ENCODE results near the gene CPTP.

The CPTP gene

GRCh38 chr1:1292442-1292779 is 32.2 kb upstream of the CPTP start:
- DNase-seq (ENCODE audit: low read depth): no peak

DNA sequence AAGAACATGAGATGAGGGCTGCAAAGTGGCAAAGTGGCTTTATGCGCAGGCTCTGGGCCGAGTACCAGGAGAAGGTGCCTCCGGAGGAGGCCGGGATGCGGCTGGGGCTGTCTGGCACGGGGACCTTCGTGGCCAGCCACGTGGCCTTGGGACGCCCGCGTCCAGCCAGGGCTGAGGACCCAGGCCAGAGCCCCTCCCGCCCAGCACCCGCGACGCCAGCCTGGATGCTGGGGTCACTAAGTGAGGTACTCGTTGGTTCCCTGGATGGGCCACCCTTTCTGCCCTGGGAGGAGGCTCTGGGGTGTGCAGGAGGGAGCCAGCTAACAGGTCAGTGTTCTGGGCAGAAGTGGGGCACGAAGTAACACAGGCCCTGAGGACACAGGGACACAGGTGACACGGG is 31.8 kb upstream of the CPTP start:
- no peak for DNase-seq (ENCODE audit: low read depth)

- no peak for DNase-seq (ENCODE audit: low read depth)
Measured at GRCh38 chr1:1293263-1294249, 31.0 kb upstream of the CPTP start.

- no peak for DNase-seq (ENCODE audit: low read depth)
Measured at GRCh38 chr1:1294250-1294890, 30.2 kb upstream of the CPTP start.

GRCh38 chr1:1295154-1295923 is 29.3 kb upstream of the CPTP start:
- DNase-seq (ENCODE audit: low read depth): no peak

DNA sequence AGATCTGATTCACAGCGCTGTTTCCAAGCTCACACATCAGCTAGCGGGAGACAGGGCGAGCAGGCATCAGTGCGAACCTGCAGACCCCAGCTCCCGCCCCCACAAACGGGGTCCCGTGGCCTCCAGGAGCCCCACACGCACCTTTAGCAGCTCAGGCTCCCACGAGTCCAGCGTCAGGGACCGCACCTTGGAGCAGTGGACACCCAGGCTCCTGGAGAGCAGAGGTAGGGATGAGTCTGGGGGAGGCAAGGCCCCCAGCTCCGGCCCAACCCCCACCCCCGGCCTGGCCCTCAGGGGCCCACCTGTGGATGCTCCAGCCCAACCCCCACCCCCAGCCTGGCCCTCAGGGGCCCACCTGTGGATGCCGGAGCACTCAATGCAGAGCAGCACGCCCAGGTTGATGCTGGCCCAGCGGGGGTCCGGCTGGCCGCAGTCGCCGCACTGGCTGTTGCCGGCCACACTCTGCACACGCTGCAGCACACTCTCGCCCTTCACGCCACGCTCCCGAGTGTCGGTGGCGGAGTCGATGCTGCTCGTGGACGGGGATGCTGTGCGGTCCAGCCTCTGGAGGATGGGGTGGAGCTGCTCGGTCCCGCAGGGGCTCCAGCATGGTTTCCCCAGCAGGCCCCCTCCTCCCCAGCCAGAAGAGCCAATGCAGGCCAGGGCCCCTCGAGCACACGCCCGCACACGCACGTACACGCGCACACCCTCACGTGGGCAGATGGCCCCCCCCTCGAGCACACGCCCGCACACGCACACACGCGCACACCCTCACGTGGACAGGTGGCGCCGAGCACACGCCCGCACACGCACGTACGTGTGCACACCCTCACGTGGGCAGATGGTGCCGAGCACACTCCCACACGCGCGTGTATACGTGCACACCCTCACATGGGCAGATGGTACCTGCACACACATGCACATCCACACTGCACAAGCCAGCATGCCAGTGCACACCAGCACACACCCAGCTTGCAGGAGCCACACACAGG is 28.2 kb upstream of the CPTP start:
- no peak for DNase-seq (ENCODE audit: low read depth)

GRCh38 chr1:1297802-1298424 is 26.7 kb upstream of the CPTP start:
- DNase-seq (ENCODE audit: low read depth): no peak

- DNase-seq (ENCODE audit: low read depth): no peak
Measured at GRCh38 chr1:1298861-1299685, 25.5 kb upstream of the CPTP start.

DNA sequence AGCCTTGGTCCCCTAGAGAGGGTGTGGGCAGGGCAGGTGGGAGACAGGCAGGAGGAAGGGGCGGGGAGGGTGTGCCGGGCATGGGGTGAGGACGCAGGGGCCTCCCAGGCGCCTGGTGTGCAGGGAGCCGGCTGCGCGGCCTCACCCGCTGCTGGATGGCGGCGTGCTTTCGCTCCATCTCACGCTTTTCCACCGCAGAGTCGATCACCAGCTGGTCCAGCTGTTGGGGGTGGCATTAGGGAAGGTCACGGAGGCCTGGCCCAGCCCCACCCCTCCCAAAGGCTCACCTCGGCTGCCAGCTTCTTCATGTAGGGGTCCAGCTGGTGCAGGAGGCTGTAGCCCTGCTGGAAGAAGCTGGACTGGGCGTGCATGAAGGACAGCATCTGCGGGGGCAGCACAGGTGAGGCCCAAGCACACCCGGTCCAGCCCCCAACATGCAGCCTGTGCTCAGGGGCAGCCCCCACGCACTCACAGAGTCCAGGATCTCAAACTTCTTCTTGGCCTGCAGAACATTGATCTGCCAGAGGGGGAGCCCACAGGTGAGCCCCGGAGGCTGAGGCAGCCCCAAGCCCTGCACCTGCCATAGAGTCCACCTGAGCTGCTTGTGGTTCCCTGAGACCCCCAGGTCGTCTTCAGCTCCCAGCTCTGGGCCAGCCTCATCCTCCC is 24.8 kb upstream of the CPTP start:
- no peak for DNase-seq (ENCODE audit: low read depth)

GRCh38 chr1:1300352-1300739 is 24.3 kb upstream of the CPTP start:
- DNase-seq (ENCODE audit: low read depth): no peak

- no peak for DNase-seq (ENCODE audit: low read depth)
Measured at GRCh38 chr1:1302006-1302430, 22.6 kb upstream of the CPTP start.

DNA sequence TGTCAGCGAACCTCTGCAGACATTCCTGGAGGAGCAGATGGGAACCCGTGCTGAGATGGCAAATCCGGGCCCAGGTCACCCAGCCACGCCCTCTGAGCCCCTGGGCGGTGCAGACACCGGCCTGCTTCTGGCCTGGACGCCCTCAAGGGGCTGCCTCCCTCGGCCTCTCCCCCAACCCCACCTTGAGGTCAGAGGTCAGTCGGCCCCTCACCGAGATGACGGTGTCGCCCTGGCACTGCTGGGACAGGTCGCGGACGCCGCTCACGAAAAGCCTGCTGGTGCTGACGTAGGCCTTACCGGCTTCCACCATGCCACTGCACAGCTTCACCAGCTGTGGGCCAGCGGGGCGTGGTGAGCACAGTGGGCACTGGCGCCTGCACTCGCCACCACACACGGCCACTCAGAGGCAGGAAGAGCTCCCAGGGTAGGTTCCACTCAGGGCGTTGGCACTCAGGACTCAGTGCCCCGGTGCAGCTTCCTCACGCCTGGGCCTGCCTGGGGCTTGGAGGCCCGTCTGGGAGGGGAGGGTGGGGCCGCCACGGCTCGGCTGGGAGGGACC is 21.6 kb upstream of the CPTP start:
- no peak for DNase-seq (ENCODE audit: low read depth)

DNA sequence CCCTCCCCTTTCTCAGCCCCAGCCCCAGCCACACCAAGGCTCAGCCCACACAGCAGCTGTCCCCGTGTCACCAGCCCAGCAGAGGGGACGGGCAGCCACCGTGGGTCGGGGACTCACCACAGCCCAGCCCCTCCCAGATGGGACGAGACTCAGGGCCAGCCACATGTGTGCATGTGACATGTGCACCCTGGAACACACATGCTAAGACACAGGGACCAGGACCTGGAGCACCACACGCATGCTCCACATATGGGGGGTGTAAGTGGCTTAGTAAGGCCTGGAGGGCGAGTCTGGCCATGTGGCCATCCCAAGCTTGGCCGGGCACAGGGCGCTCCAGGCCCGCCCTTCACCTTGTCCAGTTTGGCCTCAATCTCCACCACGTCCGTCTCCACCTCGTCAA is 20.9 kb upstream of the CPTP start:
- no peak for DNase-seq (ENCODE audit: low read depth)

DNA sequence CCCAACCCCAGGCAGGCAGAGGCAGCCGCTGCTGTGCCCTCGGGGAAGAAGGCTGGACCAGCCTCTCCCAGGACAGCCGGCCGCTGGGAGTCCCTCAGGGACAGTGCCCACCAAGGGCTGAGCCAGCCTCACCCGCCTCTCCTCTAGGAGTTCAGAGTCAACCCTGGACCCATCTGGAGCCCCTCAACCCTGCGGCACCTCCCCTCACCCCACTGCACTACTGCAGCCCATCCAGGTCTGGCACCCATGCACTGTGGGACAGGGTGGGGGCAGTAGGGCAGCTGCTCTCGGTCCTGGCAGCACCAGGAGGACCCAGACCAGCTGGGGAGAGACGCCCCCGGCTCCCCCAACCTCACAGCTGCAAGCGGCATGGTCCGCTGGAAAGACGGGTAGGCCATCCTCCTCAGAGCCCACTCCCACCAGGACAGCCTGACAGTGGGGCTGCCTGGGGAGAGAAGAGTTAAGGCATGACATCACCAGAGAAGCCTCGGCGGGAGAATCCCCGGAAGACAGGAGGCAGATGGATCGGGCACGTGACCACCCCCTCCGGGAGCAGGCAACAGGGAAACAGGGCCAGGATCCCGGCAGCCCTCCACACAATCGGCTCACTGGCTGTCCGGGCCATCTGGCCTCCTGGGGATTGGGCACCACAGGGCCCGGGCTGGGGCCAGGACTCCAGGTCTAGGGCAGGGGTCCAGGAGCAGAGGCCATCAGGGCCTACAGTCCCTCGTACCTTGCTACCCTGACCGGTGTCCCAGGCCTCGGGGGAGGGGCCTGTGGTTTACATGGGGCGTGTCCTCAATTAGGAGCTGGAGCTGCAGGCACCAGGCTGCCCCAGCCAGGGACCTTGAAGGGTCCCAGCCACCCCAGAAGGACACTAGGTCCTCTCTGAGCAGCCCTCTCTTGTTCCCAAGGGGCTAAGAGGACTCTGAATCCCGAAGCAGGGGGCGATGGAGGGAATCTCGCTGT is 20.0 kb upstream of the CPTP start:
- DNase-seq (ENCODE audit: low read depth): no peak

DNA sequence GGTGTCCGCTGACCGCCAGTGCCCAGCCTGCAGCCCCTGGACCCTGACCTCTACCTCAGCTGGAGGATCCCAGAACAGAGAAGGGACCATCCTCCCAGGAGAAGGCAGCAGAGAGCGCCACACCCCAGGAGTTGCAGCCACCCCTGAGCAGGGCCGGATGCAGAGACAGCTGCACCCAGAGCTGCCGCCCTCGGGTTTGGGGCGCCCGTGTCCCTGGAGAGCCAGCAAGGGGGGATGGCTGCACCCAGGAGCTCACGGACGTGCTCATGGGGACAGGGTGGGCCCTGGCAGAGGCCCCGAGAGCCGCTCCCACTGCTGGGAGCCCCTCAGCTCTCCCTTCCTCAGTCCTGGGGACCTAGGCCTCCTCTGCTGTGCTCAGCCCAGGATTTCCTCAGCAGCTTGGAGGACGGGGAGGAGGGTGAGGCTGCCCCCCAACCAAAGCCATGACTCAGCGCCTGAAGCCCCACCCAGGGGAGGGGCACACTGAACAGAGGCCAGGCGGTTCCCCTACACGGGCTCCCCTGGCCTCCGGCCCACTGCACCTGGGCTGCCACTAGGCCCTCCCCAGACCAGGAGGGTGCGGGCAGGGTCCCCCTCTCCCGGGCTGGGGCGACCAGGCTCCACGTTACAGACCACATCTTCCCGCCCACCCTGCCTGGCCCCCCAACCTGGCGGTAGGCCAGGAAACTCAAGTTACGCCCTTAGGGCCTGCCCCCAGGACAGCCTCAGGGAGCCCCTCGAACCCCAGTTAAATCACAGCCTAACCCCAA is 19.1 kb upstream of the CPTP start:
- DNase-seq (ENCODE audit: low read depth): peak; percentile 44

GRCh38 chr1:1306070-1306660 is 18.4 kb upstream of the CPTP start:
- DNase-seq (ENCODE audit: low read depth): no peak
